ENCODE results near the gene PTPRM. TPM values are rescaled to one million over a fixed set of nuclear protein-coding genes. Genes with fewer than 3 reads are reported as not detected.

Gene PTPRM
- total RNA-seq, 4 donors from 2014 or later: 62.7 to 94.0 (median 76.0) TPM

DNA sequence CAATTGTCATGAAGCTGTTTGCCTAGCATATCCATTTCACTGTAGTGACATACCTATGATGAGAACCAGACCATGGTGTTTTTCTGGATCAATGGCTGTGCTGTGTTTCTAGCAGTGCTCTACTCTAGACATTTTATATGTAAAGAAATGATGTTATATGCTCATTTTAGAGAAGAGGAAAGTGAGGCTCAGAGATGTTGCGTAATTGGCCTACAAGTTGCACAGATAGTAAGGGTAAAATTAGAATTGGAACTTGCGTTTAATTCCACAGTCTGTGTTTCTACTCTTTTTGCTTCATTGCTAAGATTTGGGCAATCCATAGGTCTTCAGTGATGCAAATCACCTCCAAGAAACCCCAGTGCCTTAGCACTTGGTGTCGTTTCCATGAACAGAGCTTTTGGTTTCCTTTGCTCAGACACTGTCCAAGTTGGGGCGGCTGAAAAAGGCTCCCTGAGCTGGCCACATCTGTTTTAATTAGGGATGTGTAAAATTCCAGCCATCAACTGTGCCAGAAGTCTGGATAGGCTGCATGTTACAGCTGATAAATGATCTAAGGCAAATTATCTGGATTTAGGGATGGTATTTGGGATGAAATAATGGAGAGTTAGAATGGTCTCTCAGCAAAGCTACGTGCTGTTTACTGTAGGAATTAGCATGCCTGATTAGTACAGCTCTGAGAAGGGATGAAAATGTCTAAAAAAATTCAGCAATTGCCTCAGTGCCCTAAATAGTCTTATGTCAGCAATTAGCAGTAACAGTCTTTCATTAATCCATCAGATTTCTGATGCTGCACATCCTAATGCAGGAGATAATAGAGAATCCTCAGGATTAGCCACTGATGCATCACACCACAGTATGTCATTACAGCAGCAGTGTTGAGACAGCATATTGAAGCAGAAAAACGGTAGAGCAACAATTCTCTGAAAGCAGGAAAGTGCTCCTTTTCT lies 65.3 kb downstream of the PTPRM start:
- no peak for TF ChIP-seq EP300 (IDR thresholded peaks at IDR 0.05)
- TF ChIP-seq POLR2A (IDR thresholded peaks at IDR 0.05; ENCODE audit: low read depth): no peak
- TF ChIP-seq POLR2AphosphoS5 (IDR thresholded peaks at IDR 0.05): no peak
- TF ChIP-seq, protein P1, sequence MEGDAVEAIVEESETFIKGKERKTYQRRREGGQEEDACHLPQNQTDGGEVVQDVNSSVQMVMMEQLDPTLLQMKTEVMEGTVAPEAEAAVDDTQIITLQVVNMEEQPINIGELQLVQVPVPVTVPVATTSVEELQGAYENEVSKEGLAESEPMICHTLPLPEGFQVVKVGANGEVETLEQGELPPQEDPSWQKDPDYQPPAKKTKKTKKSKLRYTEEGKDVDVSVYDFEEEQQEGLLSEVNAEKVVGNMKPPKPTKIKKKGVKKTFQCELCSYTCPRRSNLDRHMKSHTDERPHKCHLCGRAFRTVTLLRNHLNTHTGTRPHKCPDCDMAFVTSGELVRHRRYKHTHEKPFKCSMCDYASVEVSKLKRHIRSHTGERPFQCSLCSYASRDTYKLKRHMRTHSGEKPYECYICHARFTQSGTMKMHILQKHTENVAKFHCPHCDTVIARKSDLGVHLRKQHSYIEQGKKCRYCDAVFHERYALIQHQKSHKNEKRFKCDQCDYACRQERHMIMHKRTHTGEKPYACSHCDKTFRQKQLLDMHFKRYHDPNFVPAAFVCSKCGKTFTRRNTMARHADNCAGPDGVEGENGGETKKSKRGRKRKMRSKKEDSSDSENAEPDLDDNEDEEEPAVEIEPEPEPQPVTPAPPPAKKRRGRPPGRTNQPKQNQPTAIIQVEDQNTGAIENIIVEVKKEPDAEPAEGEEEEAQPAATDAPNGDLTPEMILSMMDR (IDR thresholded peaks at IDR 0.05): no peak
- H3K4me1 ChIP-seq: peaks cover 18 to 41% (median 20%) of the 10 kb centered on the region in 4 donors
- no peaks in the 10 kb centered on the region for H3K36me3 ChIP-seq
- peak; percentile 70 for DNase-seq (ENCODE audit: extremely low spot score)
- H3K9me3 ChIP-seq: no peaks in the 10 kb centered on the region
- 84% methylated on average over 6 of the region's 6 CpGs for WGBS
- no peak overlapping the region for H3K4me3 ChIP-seq
- intact Hi-C loops (cut with DNase I): no loop called here
- H3K27ac ChIP-seq (replicated peaks in 1 of 4): no peak overlapping the region
- H3K27me3 ChIP-seq: no peaks in the 10 kb centered on the region

DNA sequence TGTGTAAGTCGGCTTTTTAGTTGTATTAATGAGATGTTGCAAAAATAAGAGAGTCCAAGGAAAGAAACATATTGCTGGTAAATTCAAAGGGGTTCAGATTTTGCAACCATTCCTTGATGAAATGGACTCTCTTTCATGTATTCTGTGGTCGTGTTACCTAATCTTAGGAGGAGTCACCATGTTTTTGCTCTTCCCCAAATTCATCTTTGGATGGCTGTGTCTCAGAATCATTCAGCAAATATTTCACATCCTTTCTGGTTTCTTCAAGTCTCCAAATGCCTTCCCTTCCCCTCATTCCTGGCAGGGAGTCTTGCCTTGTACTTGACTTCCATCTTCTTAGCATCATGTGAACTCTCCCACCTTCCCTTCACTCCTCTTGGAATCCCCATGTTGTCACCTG lies 66.1 kb downstream of the PTPRM start:
- Histone ChIP-seq H3K27ac (replicated peaks in 1 of 4) (no peak overlapping the region), H3K36me3 (no peaks in the 10 kb centered on the region), H3K4me1 (peaks cover 15 to 36% (median 18%) of the 10 kb centered on the region in 4 donors), H3K27me3 (no peaks in the 10 kb centered on the region), H3K9me3 (no peaks in the 10 kb centered on the region), H3K4me3 (no peak overlapping the region)
- DNase-seq (ENCODE audit: extremely low spot score): peak; percentile 7
- 86% methylated on average over 2 of the region's 2 CpGs for WGBS
- no peak for TF ChIP-seq POLR2AphosphoS5 (IDR thresholded peaks at IDR 0.05)
- no peak for TF ChIP-seq POLR2A (IDR thresholded peaks at IDR 0.05; ENCODE audit: low read depth)
- no peak for TF ChIP-seq EP300 (IDR thresholded peaks at IDR 0.05)
- TF ChIP-seq, protein P1 (IDR thresholded peaks at IDR 0.05): no peak
- intact Hi-C loops (cut with DNase I): no loop called here

DNA sequence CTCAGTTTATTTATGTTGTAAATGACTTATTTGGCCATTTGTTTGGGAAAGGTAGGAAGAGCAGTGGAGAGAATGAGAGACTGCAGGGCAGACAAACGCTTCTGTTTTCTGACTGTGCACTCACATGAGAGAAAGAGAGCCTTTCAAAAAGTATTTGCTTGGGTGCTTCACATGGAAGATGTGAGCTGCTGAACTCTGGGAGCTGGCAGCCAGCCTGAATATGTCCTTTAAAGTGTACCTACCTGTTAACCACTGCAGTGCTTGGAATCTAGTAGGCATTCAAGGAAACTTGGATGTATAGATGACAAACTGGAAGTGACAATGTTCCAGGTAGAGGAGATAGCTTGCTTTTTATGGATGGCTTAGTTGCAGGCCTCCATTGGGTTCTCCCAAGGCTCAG lies 68.8 kb downstream of the PTPRM start:
- 92% methylated on average over 1 of the region's 1 CpG for WGBS
- H3K9me3 ChIP-seq: no peaks in the 10 kb centered on the region

DNA sequence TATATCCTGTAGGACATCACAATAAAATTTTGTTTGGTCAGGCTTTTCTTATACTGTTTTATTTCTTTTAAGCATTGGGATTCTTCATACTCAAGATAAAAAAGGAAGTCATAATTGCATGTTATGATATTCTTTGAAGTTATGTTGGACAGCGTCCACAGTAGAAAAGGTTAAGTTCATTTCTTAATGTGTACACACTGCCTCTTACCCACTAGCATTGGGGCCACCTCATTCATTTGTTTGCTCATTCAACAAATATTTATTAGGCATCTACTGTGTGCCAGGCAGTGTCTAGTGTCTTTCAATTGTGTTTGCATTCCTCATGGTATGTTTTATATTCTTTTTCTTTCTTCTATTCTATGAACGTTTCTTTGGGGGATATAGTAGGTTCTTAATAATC lies 70.2 kb downstream of the PTPRM start:
- Histone ChIP-seq H3K27ac (replicated peaks in 1 of 4) (no peak overlapping the region), H3K27me3 (no peaks in the 10 kb centered on the region), H3K4me3 (no peak overlapping the region), H3K9me3 (no peaks in the 10 kb centered on the region), H3K36me3 (no peaks in the 10 kb centered on the region), H3K4me1 (peaks cover 14 to 29% (median 18%) of the 10 kb centered on the region in 4 donors)
- TF ChIP-seq, protein P1 (IDR thresholded peaks at IDR 0.05): no peak
- TF ChIP-seq EP300 (IDR thresholded peaks at IDR 0.05) (no peak), POLR2AphosphoS5 (IDR thresholded peaks at IDR 0.05) (no peak), POLR2A (IDR thresholded peaks at IDR 0.05; ENCODE audit: low read depth) (no peak)
- whole genome bisulfite sequencing: 45% methylated on average over 2 of the region's 2 CpGs
- peak; percentile 19 for DNase-seq (ENCODE audit: extremely low spot score)
- intact Hi-C loops (cut with DNase I): no loop called here

More for the DNA sequence above, 68.8 kb downstream of the PTPRM start:
- no peak overlapping the region for H3K27ac ChIP-seq (replicated peaks in 1 of 4)
- peak; percentile 79 for DNase-seq (ENCODE audit: extremely low spot score)
- no peak for TF ChIP-seq POLR2A (IDR thresholded peaks at IDR 0.05; ENCODE audit: low read depth)
- no peak for TF ChIP-seq POLR2AphosphoS5 (IDR thresholded peaks at IDR 0.05)
- H3K4me1 ChIP-seq: peaks cover 12 to 30% (median 18%) of the 10 kb centered on the region in 4 donors
- intact Hi-C loops (cut with DNase I): no loop called here
- H3K4me3 ChIP-seq: no peak overlapping the region
- no peaks in the 10 kb centered on the region for H3K27me3 ChIP-seq
- H3K36me3 ChIP-seq: no peaks in the 10 kb centered on the region

DNA sequence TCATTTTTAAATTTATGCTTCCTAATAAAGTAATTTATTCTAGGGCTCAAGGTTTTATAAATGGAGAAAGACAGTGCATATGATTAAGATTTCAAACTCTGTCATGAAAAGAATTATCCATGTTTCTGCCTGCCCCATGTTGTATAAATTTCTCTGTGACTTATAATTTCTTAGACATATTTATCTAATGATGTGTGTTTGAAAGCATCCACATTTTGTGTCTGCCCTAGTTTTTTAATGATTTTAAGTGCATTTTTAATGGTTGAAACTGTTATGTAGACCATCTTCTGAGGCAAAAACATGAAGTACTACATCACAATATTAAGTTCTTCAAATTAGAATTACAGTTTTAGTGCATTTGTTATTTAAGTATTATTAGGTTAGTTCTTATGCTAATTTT lies 71.2 kb downstream of the PTPRM start:
- Histone ChIP-seq H3K9me3 (no peaks in the 10 kb centered on the region), H3K4me1 (peaks cover 15 to 18% (median 16%) of the 10 kb centered on the region in 4 donors), H3K27me3 (no peaks in the 10 kb centered on the region), H3K27ac (replicated peaks in 1 of 4) (no peak overlapping the region), H3K4me3 (no peak overlapping the region), H3K36me3 (no peaks in the 10 kb centered on the region)
- no peak for TF ChIP-seq POLR2A (IDR thresholded peaks at IDR 0.05; ENCODE audit: low read depth)
- TF ChIP-seq EP300 (IDR thresholded peaks at IDR 0.05): no peak
- TF ChIP-seq, protein P1 (IDR thresholded peaks at IDR 0.05): no peak
- TF ChIP-seq POLR2AphosphoS5 (IDR thresholded peaks at IDR 0.05): no peak
- intact Hi-C loops (cut with DNase I): no loop called here
- DNase-seq (ENCODE audit: extremely low spot score): no peak

All from esophagus muscularis mucosa (tissue), 4 donors.